Measurements from ENCODE around the gene TMEM91. TPM values are rescaled to one million over a fixed set of nuclear protein-coding genes. Genes with fewer than 3 reads are reported as not detected.
A peak's percentile ranks its signal among the peaks of the same experiment; 100 is the strongest.
"Not testable (repeated sequence)": the region's sequence is repeated elsewhere in the genome, so short reads cannot be mapped to it uniquely, and the experiment has no call there.

Gene TMEM91
- total RNA-seq, 2 donors from 2014 or later: 5.0 to 8.5 TPM

DNA sequence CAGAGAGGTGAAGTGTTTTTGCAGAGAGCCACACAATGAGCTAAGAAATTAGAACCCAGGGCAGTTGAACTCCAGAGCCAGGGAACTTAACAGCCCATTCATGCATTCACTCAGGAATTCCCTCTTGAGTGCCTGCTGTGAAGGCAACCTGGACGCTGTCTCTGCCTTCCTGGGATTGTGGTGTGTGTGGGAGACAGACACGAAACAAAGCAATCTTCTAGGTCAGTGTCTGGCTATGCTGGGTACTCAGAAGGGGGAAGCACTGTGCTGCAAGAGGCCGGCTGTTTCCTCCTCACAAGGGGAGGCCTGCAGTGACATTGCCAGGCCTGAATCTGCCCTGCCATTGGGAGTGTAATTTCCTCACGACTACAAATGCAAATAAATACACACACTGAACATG lies 30.9 kb downstream of the TMEM91 start:
- Histone ChIP-seq H3K4me1 (peaks cover 0 to 50% of the 10 kb centered on the region in 2 donors), H3K9me3 (no peaks in the 10 kb centered on the region), H3K27ac (no peak overlapping the region), H3K4me3 (no peak overlapping the region), H3K36me3 (peaks cover 9% of the 10 kb centered on the region), H3K27me3 (no peaks in the 10 kb centered on the region)
- no peak for DNase-seq (ENCODE audit: low spot score)
- TF ChIP-seq, protein P1, sequence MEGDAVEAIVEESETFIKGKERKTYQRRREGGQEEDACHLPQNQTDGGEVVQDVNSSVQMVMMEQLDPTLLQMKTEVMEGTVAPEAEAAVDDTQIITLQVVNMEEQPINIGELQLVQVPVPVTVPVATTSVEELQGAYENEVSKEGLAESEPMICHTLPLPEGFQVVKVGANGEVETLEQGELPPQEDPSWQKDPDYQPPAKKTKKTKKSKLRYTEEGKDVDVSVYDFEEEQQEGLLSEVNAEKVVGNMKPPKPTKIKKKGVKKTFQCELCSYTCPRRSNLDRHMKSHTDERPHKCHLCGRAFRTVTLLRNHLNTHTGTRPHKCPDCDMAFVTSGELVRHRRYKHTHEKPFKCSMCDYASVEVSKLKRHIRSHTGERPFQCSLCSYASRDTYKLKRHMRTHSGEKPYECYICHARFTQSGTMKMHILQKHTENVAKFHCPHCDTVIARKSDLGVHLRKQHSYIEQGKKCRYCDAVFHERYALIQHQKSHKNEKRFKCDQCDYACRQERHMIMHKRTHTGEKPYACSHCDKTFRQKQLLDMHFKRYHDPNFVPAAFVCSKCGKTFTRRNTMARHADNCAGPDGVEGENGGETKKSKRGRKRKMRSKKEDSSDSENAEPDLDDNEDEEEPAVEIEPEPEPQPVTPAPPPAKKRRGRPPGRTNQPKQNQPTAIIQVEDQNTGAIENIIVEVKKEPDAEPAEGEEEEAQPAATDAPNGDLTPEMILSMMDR (IDR thresholded peaks at IDR 0.05): no peak

DNA sequence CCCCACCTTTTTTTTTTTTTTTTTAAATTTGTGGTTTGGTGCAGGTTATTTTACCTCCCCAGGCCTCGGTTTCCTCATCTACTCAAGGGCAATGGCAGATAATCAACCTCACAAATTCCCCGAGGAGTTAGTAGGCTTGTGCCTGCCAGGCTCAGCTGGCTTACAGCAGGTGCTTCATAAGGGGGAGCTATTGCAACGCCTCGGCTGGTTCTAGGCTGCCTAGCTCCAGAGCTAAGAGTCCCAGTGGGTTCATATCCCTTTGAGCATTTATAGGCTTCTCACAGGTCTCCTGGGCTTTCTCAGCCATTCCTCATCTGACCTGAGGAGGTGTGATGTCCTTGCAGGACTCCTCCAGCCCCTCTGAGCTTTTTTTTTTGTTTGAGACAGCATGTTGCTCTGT lies 31.9 kb downstream of the TMEM91 start:
- no peak overlapping the region for H3K4me3 ChIP-seq
- no peaks in the 10 kb centered on the region for H3K27me3 ChIP-seq
- peak overlapping the region; percentile 71 to 78 for H3K27ac ChIP-seq
- DNase-seq (ENCODE audit: low spot score): no peak
- TF ChIP-seq, protein P1 (IDR thresholded peaks at IDR 0.05): no peak
- peaks cover 9% of the 10 kb centered on the region for H3K36me3 ChIP-seq
- H3K4me1 ChIP-seq: peaks cover 0 to 50% of the 10 kb centered on the region in 2 donors
- no peaks in the 10 kb centered on the region for H3K9me3 ChIP-seq

DNA sequence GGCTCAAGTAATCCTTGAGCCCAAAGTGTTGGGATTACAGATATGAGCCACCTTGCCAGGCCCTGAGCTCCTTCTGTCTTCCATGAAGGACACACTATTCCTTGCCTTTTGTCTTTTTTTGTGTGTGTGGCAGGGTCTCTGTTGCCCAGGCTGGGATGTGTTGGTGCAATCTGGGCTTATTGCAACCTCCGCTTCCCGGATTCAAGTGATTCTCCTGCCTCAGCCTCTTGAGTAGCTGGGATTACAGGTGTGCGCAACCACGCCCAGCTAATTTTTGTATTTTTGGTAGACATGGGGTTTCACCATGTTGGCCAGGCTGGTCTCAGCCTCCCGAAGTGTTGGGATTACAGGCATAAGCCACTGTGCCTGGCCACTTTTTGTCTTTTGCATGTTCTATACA lies 32.5 kb downstream of the TMEM91 start:
- H3K27me3 ChIP-seq; H3K9me3 ChIP-seq; DNase-seq (ENCODE audit: low spot score); H3K4me3 ChIP-seq: not testable (repeated sequence)
- Histone ChIP-seq H3K4me1 (peaks cover 0 to 50% of the 10 kb centered on the region in 2 donors), H3K36me3 (peaks cover 11% of the 10 kb centered on the region), H3K27ac (peak overlapping the region; percentile 71 to 78)

DNA sequence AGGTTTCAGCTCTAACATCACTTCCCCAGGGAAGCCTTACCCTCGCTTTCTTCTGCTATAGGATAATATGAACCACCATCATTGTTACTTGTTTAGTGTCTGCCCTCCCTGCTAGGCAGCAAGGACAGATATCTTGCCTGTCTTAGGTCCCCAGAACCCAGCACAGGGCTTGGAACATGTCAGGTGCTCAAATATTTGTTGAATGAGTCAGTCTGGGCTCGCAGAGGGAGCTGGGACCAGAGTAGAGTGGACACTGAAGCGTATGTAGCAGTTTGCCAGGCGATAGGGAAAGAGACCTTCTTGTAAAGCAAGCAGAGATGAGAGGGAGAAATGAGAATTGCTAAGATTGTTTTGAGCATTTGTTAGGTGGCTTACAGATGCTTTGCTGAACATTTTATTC lies 33.0 kb downstream of the TMEM91 start:
- H3K4me1 ChIP-seq: peaks cover 0 to 50% of the 10 kb centered on the region in 2 donors
- peak overlapping the region; percentile 71 to 78 for H3K27ac ChIP-seq
- H3K27me3 ChIP-seq: no peaks in the 10 kb centered on the region
- no peak for DNase-seq (ENCODE audit: low spot score)
- TF ChIP-seq, protein P1 (IDR thresholded peaks at IDR 0.05): no peak
- no peak overlapping the region for H3K4me3 ChIP-seq
- peaks cover 16% of the 10 kb centered on the region for H3K36me3 ChIP-seq
- no peaks in the 10 kb centered on the region for H3K9me3 ChIP-seq

DNA sequence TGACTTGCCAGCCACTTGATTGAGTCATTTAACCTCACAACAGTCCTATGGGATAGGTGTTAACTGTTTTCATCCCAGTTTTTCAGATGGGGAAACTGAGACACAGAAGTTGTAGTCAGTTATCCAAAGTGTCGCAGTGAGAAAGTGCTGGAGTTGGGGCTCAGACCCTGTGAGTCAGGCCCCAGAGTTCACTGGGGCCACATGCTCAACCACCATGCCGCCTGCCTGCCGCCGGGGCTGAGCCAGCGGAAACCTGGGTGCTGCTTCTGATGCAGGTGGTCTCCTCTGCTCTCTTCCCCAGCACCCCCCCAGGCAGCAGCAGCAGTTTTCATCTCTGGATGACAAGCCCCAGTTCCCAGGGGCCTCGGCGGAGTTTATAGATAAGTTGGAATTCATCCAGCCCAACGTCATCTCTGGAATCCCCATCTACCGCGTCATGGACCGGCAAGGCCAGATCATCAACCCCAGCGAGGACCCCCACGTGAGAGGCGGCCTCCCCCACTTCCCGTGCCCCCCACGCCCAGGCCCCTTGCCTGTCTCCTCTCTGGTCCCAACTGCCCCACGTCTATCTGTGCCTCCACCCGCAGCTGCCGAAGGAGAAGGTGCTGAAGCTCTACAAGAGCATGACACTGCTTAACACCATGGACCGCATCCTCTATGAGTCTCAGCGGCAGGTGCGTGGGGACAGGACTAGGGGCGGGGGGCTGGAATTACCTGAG lies 34.2 kb downstream of the TMEM91 start:
- TF ChIP-seq, protein P1 (IDR thresholded peaks at IDR 0.05): no peak
- no peaks in the 10 kb centered on the region for H3K27me3 ChIP-seq
- H3K36me3 ChIP-seq: peaks cover 27% of the 10 kb centered on the region
- peak overlapping the region; percentile 71 to 78 for H3K27ac ChIP-seq
- no peak overlapping the region for H3K4me3 ChIP-seq
- peaks cover 0 to 50% of the 10 kb centered on the region in 2 donors for H3K4me1 ChIP-seq
- no peak for DNase-seq (ENCODE audit: low spot score)
- H3K9me3 ChIP-seq: no peaks in the 10 kb centered on the region

DNA sequence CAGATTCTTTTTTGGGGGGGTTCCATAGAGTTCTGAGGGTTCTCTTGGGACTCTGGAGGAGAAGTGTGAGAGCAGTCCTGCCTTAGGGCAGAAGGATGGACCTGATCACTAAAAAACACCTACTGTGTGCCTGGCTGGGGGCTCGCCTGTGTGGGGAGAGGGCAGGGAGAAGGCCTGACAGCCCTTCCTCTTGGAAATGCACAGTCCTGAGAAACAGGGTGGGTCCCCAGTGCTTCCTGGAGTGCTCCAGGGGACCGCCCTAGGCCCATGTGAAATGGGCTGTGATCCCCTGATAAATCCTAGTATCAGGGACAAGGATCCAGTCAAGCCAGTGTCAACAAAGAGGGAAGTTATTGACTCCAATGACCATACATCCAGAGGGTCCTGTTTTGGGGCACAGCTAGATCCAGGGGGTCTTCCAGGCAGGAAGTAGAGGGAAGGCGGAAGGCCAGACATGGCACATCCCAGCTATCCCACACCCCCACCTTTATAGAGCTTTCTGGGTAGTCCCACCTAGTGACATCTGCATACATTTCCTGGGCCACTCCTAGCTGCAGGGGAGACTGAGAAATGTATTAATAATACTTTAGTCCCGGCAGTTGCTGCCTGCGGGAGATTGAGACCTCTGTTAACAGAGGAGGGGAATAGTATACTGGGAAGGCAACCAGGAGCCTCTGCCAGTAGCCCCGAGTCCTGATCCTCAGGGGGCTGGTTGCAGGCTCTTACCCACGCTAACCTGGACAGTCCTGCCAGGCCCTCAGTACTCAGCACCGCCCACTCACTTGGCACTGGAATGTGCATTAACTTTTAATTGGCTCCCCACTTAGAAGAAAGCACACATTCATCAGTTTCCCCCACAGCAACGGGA lies 35.0 kb downstream of the TMEM91 start:
- no peak for DNase-seq (ENCODE audit: low spot score)
- TF ChIP-seq, protein P1 (IDR thresholded peaks at IDR 0.05): no peak
- Histone ChIP-seq H3K36me3 (peaks cover 29% of the 10 kb centered on the region), H3K9me3 (no peaks in the 10 kb centered on the region), H3K4me3 (no peak overlapping the region), H3K27me3 (no peaks in the 10 kb centered on the region), H3K4me1 (peaks cover 0 to 45% of the 10 kb centered on the region in 2 donors), H3K27ac (peak overlapping the region; percentile 71 to 78)

Measured in right atrium auricular region (tissue), 2 donors.